HCT116 (cell line): ENCODE data around the gene GMPR2.
"Not testable (repeated sequence)": the region's sequence is repeated elsewhere in the genome, so short reads cannot be mapped to it uniquely, and the experiment has no call there.

Experiments
- CEBPB ChIP-seq: IDR thresholded peaks from 2 replicates; pipeline ENCODE4 v1.6.1; 2012; ENCODE audit warnings: low read depth
- CTCF ChIP-seq, 3 experiments: fragments of 200-600 bp in 1 of 3; sonication (generic) in 1 of 3; IDR thresholded peaks in 2 of 3; conservative IDR thresholded peaks in 1 of 3; 2 replicates each; pipeline ENCODE4 v1.5.1; 2012 to 2017; ENCODE audit warnings: low read depth in 2 of 3, low read length in 2 of 3, antibody characterized with exemption in 1 of 3, borderline replicate concordance in 1 of 3, control low read depth in 1 of 3, mild to moderate bottlenecking in 1 of 3, mixed read lengths in 1 of 3, mixed run types in 1 of 3, moderate library complexity in 1 of 3; ENCODE audit not compliant: insufficient read depth in 1 of 3
- EZH2phosphoT487 ChIP-seq: fragments of 200-600 bp; IDR thresholded peaks from 2 replicates; pipeline ENCODE4 v1.6.1; 2018; ENCODE audit warnings: antibody characterized with exemption, borderline replicate concordance
- POLR2A ChIP-seq: IDR thresholded peaks from 2 replicates; pipeline ENCODE4 v1.7.0; 2011; ENCODE audit warnings: borderline replicate concordance; ENCODE audit not compliant: insufficient read depth, insufficient read length; ENCODE audit errors: extremely low read depth
- POLR2AphosphoS5 ChIP-seq: IDR thresholded peaks from 2 replicates; pipeline ENCODE4 v1.6.1; 2011; ENCODE audit warnings: mild to moderate bottlenecking, low read depth, low read length, moderate library complexity
- RAD21 ChIP-seq: IDR thresholded peaks from 2 replicates; pipeline ENCODE4 v1.6.1; 2012; ENCODE audit warnings: low read depth, mild to moderate bottlenecking
- SIN3A ChIP-seq: IDR thresholded peaks from 2 replicates; pipeline ENCODE4 v1.6.1; 2012; ENCODE audit warnings: low read depth
- TF ChIP-seq, protein P1 (sequence below): IDR thresholded peaks from 2 replicates; pipeline ENCODE4 v1.6.1; 2012
- TF ChIP-seq, protein P2 (sequence below): IDR thresholded peaks from 2 replicates; pipeline ENCODE4 v1.6.1; 2012

- not testable (repeated sequence) for TF ChIP-seq CTCF (IDR thresholded peaks at IDR 0.05 in 2 of 3, conservative IDR thresholded peaks at IDR 0.05 in 1 of 3; ENCODE audit: borderline replicate concordance in 1 of 3, insufficient read depth in 1 of 3, low read depth in 2 of 3, low read length in 2 of 3); CEBPB; POLR2A; SIN3A; POLR2AphosphoS5; EZH2phosphoT487; RAD21
- TF ChIP-seq, protein P1, sequence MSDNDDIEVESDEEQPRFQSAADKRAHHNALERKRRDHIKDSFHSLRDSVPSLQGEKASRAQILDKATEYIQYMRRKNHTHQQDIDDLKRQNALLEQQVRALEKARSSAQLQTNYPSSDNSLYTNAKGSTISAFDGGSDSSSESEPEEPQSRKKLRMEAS, result not testable (repeated sequence)
- TF ChIP-seq, protein P2, sequence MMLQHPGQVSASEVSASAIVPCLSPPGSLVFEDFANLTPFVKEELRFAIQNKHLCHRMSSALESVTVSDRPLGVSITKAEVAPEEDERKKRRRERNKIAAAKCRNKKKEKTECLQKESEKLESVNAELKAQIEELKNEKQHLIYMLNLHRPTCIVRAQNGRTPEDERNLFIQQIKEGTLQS, result not testable (repeated sequence)
These were observed 15.9 kb upstream of the GMPR2 start for GRCh38 chr14:24216876-24217275.
